Measurements from ENCODE around the gene MRM2.

MRM2 gene

DNA sequence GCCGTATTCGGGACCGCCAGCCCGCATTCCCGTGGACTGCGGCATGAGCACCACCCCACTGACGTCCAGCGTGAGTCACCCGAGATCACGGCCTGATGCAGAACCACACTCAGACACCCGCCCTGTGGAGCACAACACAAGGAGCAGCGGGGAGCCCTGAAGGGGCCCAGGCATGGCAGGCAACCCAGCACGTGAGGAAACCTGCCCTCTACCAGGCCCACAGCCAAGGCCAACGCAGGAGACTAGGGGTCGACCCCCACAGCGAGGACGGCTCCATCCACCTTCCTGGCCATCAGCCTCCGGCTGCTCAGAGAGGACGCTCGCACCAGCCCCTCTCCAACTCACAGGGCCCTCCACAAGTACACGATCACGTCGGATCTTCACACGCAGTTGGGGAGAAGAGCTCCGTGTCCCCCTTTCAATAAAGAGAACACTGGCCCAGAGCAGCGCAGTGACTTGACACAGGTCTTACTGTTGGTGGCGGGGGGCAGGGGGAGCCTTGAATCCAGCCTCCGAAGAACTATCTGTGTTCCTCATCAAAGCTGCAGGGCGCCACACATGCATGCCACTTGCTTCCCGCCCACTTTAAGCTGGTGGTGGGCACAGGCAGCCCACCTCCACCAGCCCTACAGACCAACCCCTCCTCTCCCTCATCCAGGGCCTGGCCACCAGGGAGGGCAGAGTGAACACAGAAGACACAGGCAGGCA is 31.3 kb downstream of the MRM2 start:
- DNase-seq (ENCODE audit: low read depth, low spot score) = no peak
- CTCF ChIA-PET = interaction anchor here (0.7 to 2.1 kb wide), 12 partner anchors 12 to 632 kb away, joined by 3 to 14 read pairs (median 3); no protein-coding TSS in a partner anchor
- TF ChIP-seq, protein P1, sequence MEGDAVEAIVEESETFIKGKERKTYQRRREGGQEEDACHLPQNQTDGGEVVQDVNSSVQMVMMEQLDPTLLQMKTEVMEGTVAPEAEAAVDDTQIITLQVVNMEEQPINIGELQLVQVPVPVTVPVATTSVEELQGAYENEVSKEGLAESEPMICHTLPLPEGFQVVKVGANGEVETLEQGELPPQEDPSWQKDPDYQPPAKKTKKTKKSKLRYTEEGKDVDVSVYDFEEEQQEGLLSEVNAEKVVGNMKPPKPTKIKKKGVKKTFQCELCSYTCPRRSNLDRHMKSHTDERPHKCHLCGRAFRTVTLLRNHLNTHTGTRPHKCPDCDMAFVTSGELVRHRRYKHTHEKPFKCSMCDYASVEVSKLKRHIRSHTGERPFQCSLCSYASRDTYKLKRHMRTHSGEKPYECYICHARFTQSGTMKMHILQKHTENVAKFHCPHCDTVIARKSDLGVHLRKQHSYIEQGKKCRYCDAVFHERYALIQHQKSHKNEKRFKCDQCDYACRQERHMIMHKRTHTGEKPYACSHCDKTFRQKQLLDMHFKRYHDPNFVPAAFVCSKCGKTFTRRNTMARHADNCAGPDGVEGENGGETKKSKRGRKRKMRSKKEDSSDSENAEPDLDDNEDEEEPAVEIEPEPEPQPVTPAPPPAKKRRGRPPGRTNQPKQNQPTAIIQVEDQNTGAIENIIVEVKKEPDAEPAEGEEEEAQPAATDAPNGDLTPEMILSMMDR (IDR thresholded peaks at IDR 0.05; ENCODE audit: insufficient read depth, low read length, missing control alignments) = no peak
- POLR2A ChIA-PET = no interaction called here
- no peak overlapping the region for H3K4me3 ChIP-seq (ENCODE audit: low read depth, low read length)

DNA sequence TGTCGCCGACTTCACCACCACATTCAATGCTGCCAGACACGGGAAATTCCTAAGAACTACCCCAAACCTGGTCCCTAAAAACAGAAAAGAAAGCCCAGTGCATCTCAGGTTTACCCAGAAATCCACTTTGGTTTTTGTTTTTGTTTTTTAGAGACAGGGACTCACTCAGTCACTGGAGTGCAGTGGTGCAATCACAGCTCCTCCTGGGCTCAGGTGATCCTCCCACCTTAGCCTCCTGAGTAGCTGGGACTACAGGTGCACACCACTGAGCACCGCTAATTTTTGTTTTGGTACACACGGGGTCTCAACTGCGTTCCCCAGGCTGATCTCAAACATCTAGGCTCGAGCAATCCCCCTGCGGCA is 32.1 kb downstream of the MRM2 start:
- H3K4me3 ChIP-seq (ENCODE audit: low read depth, low read length) = no peak overlapping the region
- TF ChIP-seq, protein P1 (IDR thresholded peaks at IDR 0.05; ENCODE audit: insufficient read depth, low read length, missing control alignments) = no peak
- DNase-seq (ENCODE audit: low read depth, low spot score) = no peak
- CTCF ChIA-PET = interaction anchor here (0.6 to 3.7 kb wide), 46 partner anchors 9 to 705 kb away, joined by 3 to 19 read pairs (median 4); partner anchors contain the start of genes EIF3B, INTS1 and PSMG3
- POLR2A ChIA-PET = no interaction called here

DNA sequence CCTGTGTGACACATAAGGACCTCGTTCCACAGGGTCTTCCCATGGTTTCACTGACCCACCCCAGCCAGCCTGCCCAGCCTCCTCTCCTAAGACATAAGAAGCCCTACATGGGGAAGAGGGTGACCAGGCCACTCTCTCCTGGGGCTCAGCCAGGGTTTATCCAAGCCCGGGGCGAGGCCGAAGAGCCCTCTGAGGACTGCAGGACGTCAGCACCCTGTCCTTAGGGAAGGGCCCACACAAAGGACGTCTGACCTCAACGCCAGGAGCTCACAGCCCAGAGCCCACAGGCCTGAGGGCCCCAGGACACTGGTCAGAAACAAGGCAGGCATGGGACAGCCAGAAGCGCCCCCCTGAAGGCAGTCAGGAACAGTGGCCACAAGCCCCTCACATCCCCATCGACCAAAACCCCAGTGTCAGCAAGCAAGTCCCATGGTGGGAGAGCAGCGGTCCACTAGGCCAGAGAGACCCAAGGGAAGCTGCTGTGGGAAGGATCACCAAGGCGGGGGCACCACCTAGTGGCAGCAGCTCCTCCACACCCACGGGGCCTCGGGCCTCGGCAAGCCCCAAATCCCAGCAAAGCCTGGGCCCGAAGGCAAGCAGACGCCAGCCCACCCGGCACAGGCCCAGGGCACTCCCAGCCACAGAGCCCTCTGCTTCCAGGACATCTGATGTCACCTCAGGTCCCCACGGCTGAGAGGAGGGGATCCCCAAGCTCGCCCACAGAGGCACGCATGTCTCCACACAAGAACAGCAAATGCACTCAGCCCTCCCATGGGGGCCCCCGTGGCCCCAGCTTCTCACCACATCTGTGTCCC is 32.7 kb downstream of the MRM2 start:
- TF ChIP-seq, protein P1 (IDR thresholded peaks at IDR 0.05; ENCODE audit: insufficient read depth, low read length, missing control alignments) = peak; percentile 99
- H3K4me3 ChIP-seq (ENCODE audit: low read depth, low read length) = no peak overlapping the region
- CTCF ChIA-PET = interaction anchor here (0.6 to 3.7 kb wide), 49 partner anchors 8 to 705 kb away, joined by 3 to 19 read pairs (median 3); partner anchors contain the start of genes EIF3B, INTS1 and PSMG3
- no peak for DNase-seq (ENCODE audit: low read depth, low spot score)
- POLR2A ChIA-PET = interaction anchor here (0.6 kb wide), 1 partner anchor 140 kb away, joined by 3 read pairs; no protein-coding TSS in a partner anchor

DNA sequence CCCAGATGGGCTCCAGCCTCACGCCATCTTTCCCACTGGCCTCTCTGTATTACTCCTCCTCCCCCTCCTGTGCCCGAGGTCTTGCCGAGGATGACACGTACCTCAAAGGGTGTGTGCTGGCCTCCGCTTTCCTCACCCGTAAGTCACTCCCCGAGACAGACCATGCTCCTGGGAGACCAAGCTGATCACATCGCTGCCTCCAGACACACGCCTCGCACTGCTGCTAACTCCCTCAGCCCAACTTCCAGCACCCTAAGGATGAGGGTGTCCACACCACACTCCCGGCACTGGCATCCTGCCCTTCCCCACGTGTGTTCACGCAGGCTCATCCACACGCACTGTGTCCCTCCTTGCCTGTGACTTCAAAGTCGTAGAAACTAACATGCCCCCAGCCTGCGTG is 33.3 kb downstream of the MRM2 start:
- DNase-seq (ENCODE audit: low read depth, low spot score) = no peak
- CTCF ChIA-PET = interaction anchor here (0.9 to 3.7 kb wide), 24 partner anchors 8 to 632 kb away, joined by 3 to 19 read pairs (median 4); partner anchors contain the start of genes EIF3B and ELFN1
- POLR2A ChIA-PET = interaction anchor here (0.6 kb wide), 1 partner anchor 140 kb away, joined by 3 read pairs; no protein-coding TSS in a partner anchor
- TF ChIP-seq, protein P1 (IDR thresholded peaks at IDR 0.05; ENCODE audit: insufficient read depth, low read length, missing control alignments) = no peak
- no peak overlapping the region for H3K4me3 ChIP-seq (ENCODE audit: low read depth, low read length)

DNA sequence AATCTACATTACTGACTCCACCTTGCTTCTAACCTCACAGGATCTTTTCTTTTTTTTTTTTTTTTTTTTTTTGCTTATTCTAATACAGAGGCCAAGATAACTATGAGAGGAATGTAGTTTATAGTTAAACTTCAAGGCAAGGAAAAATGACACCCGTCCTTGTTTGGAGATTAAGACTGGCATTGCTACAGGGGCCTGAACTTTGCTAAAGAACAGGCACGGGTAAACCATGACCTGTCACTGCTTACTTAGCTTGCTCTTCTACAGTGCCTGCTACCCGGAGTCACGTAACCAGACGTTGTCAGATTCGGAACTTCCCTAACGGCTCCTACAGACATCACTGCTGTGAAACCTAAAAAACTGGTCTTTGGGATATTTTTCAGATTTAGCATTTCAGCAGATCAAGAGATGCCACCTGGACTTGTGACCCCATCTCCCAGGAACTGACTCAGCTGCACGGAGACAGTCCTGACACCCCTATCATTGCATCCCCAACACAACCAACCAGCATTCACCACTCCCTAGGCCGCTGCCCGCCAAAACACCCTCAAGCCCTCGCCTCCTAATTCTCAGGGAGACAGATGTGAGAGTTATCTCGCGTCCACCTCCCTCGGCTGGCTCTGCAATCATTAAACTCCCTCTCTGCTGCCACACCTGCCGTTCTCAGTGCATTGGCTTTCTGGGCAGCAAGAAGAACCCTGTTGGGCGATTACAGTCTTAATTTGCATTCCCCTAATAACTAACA is 36.8 kb downstream of the MRM2 start:
- DNase-seq (ENCODE audit: low read depth, low spot score) = no peak
- no peak overlapping the region for H3K4me3 ChIP-seq (ENCODE audit: low read depth, low read length)
- POLR2A ChIA-PET = no interaction called here
- CTCF ChIA-PET = interaction anchor here (1.0 kb wide), 1 partner anchor 47 kb away, joined by 3 read pairs; no protein-coding TSS in a partner anchor
- TF ChIP-seq, protein P1 (IDR thresholded peaks at IDR 0.05; ENCODE audit: insufficient read depth, low read length, missing control alignments) = no peak
